Measurements from ENCODE around the gene SHOC2. TPM values are rescaled to one million over a fixed set of nuclear protein-coding genes. Genes with fewer than 3 reads are reported as not detected.

The SHOC2 gene
- polyA plus RNA-seq, 1 donor from 2014 or later: 46.0 TPM

DNA sequence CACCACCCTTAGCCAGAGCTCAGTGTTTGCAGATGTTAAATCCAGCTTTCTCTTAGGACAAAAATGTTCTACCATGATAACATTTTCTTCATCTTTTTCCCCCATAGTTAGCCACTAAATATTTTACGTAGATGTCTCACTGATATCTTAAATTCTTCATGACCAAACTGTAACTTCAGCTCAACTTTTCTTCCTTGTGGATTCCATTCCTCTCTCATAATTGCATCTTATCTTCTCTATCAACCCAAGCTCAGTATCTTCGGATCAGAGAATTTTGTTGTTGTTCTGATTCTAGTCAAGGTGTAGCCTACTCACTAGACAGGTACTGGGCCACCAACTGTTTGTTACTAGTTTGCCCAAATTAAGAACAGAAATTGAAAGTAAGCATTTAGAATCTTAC is 60.2 kb downstream of the SHOC2 start:
- Histone ChIP-seq H3K9me3 (ENCODE audit: low read length) (no peaks in the 10 kb centered on the region), H3K27me3 (ENCODE audit: insufficient read depth, low read depth, low read length) (no peaks in the 10 kb centered on the region), H3K4me3 (ENCODE audit: low read length) (no peak overlapping the region), H3K27ac (ENCODE audit: low read length) (no peak overlapping the region), H2AFZ (ENCODE audit: low read depth, low read length) (no peak overlapping the region), H3K9ac (ENCODE audit: low read length) (no peak overlapping the region), H3K36me3 (ENCODE audit: insufficient read depth, low read length) (no peaks in the 10 kb centered on the region), H3F3A (ENCODE audit: insufficient read depth, low read length, poor library complexity, severe bottlenecking) (no peaks in the 10 kb centered on the region), H3K79me2 (replicated peaks; ENCODE audit: insufficient read depth, low read length) (peaks cover 43% of the 10 kb centered on the region), H3K9me2 (ENCODE audit: insufficient read depth, low read length) (no peaks in the 10 kb centered on the region), H3K4me2 (ENCODE audit: low read length) (no peak overlapping the region), H4K20me1 (ENCODE audit: insufficient read depth) (no peaks in the 10 kb centered on the region)
- TF ChIP-seq SMC3 (conservative IDR thresholded peaks at IDR 0.05; ENCODE audit: poor library complexity): no peak
- TF ChIP-seq CTCF (IDR thresholded peaks at IDR 0.05; ENCODE audit: poor library complexity, severe bottlenecking): no peak
- no peak for TF ChIP-seq EZH2 (IDR thresholded peaks at IDR 0.05; ENCODE audit: borderline replicate concordance, insufficient read depth, low read length, poor library complexity, severe bottlenecking)
- no peak for TF ChIP-seq TAF1 (IDR thresholded peaks at IDR 0.05; ENCODE audit: low read depth)
- TF ChIP-seq POLR2AphosphoS5 (IDR thresholded peaks at IDR 0.05): no peak
- no peak for TF ChIP-seq RAD21 (conservative IDR thresholded peaks at IDR 0.05)

- Histone ChIP-seq H2AFZ (ENCODE audit: low read depth, low read length) (no peak overlapping the region), H4K20me1 (ENCODE audit: insufficient read depth) (no peaks in the 10 kb centered on the region), H3K9me2 (ENCODE audit: insufficient read depth, low read length) (no peaks in the 10 kb centered on the region), H3F3A (ENCODE audit: insufficient read depth, low read length, poor library complexity, severe bottlenecking) (no peaks in the 10 kb centered on the region), H3K9ac (ENCODE audit: low read length) (no peak overlapping the region), H3K27ac (ENCODE audit: low read length) (no peak overlapping the region), H3K27me3 (ENCODE audit: insufficient read depth, low read depth, low read length) (no peaks in the 10 kb centered on the region), H3K4me3 (ENCODE audit: low read length) (no peak overlapping the region), H3K79me2 (replicated peaks; ENCODE audit: insufficient read depth, low read length) (peaks cover 43% of the 10 kb centered on the region), H3K9me3 (ENCODE audit: low read length) (no peaks in the 10 kb centered on the region), H3K4me2 (ENCODE audit: low read length) (no peak overlapping the region), H3K36me3 (ENCODE audit: insufficient read depth, low read length) (no peaks in the 10 kb centered on the region)
- no peak for TF ChIP-seq EP300 (conservative IDR thresholded peaks at IDR 0.05; ENCODE audit: poor library complexity, severe bottlenecking)
- TF ChIP-seq SMC3 (conservative IDR thresholded peaks at IDR 0.05; ENCODE audit: poor library complexity): no peak
- TF ChIP-seq POLR2AphosphoS5 (IDR thresholded peaks at IDR 0.05): no peak
- TF ChIP-seq EZH2 (IDR thresholded peaks at IDR 0.05; ENCODE audit: borderline replicate concordance, insufficient read depth, low read length, poor library complexity, severe bottlenecking): no peak
- no peak for TF ChIP-seq RAD21 (conservative IDR thresholded peaks at IDR 0.05)
- TF ChIP-seq CTCF (IDR thresholded peaks at IDR 0.05; ENCODE audit: poor library complexity, severe bottlenecking): no peak
- no peak for TF ChIP-seq TAF1 (IDR thresholded peaks at IDR 0.05; ENCODE audit: low read depth)
- no peak for TF ChIP-seq MXI1 (conservative IDR thresholded peaks at IDR 0.05; ENCODE audit: poor library complexity, severe bottlenecking)
- TF ChIP-seq, protein P1, sequence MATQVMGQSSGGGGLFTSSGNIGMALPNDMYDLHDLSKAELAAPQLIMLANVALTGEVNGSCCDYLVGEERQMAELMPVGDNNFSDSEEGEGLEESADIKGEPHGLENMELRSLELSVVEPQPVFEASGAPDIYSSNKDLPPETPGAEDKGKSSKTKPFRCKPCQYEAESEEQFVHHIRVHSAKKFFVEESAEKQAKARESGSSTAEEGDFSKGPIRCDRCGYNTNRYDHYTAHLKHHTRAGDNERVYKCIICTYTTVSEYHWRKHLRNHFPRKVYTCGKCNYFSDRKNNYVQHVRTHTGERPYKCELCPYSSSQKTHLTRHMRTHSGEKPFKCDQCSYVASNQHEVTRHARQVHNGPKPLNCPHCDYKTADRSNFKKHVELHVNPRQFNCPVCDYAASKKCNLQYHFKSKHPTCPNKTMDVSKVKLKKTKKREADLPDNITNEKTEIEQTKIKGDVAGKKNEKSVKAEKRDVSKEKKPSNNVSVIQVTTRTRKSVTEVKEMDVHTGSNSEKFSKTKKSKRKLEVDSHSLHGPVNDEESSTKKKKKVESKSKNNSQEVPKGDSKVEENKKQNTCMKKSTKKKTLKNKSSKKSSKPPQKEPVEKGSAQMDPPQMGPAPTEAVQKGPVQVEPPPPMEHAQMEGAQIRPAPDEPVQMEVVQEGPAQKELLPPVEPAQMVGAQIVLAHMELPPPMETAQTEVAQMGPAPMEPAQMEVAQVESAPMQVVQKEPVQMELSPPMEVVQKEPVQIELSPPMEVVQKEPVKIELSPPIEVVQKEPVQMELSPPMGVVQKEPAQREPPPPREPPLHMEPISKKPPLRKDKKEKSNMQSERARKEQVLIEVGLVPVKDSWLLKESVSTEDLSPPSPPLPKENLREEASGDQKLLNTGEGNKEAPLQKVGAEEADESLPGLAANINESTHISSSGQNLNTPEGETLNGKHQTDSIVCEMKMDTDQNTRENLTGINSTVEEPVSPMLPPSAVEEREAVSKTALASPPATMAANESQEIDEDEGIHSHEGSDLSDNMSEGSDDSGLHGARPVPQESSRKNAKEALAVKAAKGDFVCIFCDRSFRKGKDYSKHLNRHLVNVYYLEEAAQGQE (IDR thresholded peaks at IDR 0.05; ENCODE audit: borderline replicate concordance): no peak
Measured at GRCh38 chr10:110980807-110981206, 61.4 kb downstream of the SHOC2 start.
